MM.1S (cell line): ENCODE data around the gene PCNX3.

Experiments used
- EZH2 ChIP-seq: fragments of 300-600 bp; sonication (generic); optimal IDR thresholded peaks from 2 replicates; pipeline ENCODE3; 2017; ENCODE audit warnings: low read depth, mild to moderate bottlenecking, antibody characterized with exemption, low read length, mixed read lengths
- TF ChIP-seq, protein P1 (sequence below): fragments of 300-600 bp; sonication (generic); IDR thresholded peaks from 2 replicates; pipeline ENCODE4 v1.5.1; 2016; ENCODE audit warnings: antibody characterized with exemption, low read length, mixed read lengths

DNA sequence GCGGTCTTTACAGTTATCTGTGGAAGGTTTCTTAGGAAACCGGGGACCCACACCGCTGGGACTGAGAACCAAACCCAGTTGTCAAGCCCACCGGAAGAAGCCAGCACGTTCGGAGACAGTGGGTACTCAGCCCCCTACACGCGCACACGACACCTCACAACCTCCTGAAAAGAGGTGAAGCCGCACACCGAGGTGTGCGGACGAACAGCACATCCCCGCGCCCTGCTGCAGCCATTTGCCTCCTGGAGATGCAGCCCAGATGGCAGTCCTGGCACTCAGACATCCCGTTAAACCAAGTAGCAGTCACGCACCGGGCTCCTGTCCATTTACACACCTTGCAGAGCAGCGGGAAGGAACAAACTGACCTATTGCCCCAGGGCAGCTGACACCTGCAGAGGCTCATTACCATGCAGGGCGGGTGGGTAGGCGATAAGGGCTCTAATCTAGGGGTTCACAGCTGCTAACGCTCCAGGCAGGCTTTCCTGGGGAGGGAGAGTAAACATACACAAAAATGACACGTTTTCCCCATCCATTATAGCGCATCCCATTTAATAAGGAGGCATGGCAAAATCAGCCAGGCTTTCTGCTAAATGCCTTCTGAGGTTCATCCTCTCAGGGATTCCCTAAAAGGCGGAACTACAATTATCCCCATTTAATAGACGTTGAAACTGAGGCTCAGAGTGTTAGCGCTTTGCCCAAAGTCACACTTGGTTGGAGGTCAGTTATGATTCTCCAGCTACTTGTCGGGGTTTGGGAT, 40.6 kb upstream of the PCNX3 start:
- TF ChIP-seq, protein P1, sequence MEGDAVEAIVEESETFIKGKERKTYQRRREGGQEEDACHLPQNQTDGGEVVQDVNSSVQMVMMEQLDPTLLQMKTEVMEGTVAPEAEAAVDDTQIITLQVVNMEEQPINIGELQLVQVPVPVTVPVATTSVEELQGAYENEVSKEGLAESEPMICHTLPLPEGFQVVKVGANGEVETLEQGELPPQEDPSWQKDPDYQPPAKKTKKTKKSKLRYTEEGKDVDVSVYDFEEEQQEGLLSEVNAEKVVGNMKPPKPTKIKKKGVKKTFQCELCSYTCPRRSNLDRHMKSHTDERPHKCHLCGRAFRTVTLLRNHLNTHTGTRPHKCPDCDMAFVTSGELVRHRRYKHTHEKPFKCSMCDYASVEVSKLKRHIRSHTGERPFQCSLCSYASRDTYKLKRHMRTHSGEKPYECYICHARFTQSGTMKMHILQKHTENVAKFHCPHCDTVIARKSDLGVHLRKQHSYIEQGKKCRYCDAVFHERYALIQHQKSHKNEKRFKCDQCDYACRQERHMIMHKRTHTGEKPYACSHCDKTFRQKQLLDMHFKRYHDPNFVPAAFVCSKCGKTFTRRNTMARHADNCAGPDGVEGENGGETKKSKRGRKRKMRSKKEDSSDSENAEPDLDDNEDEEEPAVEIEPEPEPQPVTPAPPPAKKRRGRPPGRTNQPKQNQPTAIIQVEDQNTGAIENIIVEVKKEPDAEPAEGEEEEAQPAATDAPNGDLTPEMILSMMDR, result no peak
- no peak for TF ChIP-seq EZH2
